Gastroesophageal sphincter (tissue), 3 donors: ENCODE data around the gene HHAT.

ENCODE experiments used
- CTCF ChIP-seq, 4 experiments: fragments of 200-600 bp in 2 of 4; fragments of 450-650 bp in 2 of 4; sonication (generic) in 1 of 4; IDR thresholded peaks; one replicate each; pipeline ENCODE4 v1.5.1; 2017 to 2019; ENCODE audit warnings: antibody characterized with exemption in 4 of 4, mild to moderate bottlenecking in 2 of 4, moderate library complexity in 2 of 4
- POLR2A ChIP-seq, 2 donors: fragments of 450-650 bp; IDR thresholded peaks; one replicate each; pipeline ENCODE4 v1.6.1; 2017; ENCODE audit warnings: antibody characterized with exemption in 2 of 2, mild to moderate bottlenecking in 2 of 2, moderate library complexity in 1 of 2
- POLR2AphosphoS5 ChIP-seq: sonication (generic); formaldehyde crosslinking; IDR thresholded peaks from one replicate; pipeline ENCODE4 v1.6.1; 2017; ENCODE audit warnings: antibody characterized with exemption

- no peak for TF ChIP-seq POLR2A (IDR thresholded peaks at IDR 0.05)
- TF ChIP-seq CTCF (IDR thresholded peaks at IDR 0.05) = no peak
- no peak for TF ChIP-seq POLR2AphosphoS5
Measured at GRCh38 chr1:210302501-210302900, 26.2 kb upstream of the HHAT start.
